Stimulated activated CD4-positive, alpha-beta T cell treated with anti-CD3 and anti-CD28 coated beads, Interleukin-4, amount 100 ng/mL, for 1 hour (primary cell): ENCODE data around the gene CCDC60.
"Not testable (repeated sequence)": the region's sequence is repeated elsewhere in the genome, so short reads cannot be mapped to it uniquely, and the experiment has no call there.

Experiments
- DNase-seq: peaks from one replicate; pipeline ENCODE4 v3.0.0-alpha.2; 2020

The CCDC60 gene

GRCh38 chr12:119338593-119339363, 4.2 kb downstream of the CCDC60 start:
- DNase-seq, result no peak

GRCh38 chr12:119340578-119340977, 6.0 kb downstream of the CCDC60 start:
- no peak for DNase-seq

- no peak for DNase-seq
Measured at GRCh38 chr12:119341020-119341419, 6.5 kb downstream of the CCDC60 start.

GRCh38 chr12:119341988-119342387, 7.5 kb downstream of the CCDC60 start:
- no peak for DNase-seq

- no peak for DNase-seq
Measured at GRCh38 chr12:119343130-119343529, 8.6 kb downstream of the CCDC60 start.

- no peak for DNase-seq
Measured at GRCh38 chr12:119354172-119354571, 19.6 kb downstream of the CCDC60 start.

- DNase-seq, result not testable (repeated sequence)
Measured at GRCh38 chr12:119360366-119360765, 25.8 kb downstream of the CCDC60 start.

- DNase-seq, result no peak
Measured at GRCh38 chr12:119363037-119363436, 28.5 kb downstream of the CCDC60 start.

- DNase-seq, result no peak
Measured at GRCh38 chr12:119363490-119363889, 29.0 kb downstream of the CCDC60 start.

- no peak for DNase-seq
Measured at GRCh38 chr12:119365451-119365850, 30.9 kb downstream of the CCDC60 start.

- no peak for DNase-seq
Measured at GRCh38 chr12:119366007-119366406, 31.5 kb downstream of the CCDC60 start.

- DNase-seq, result no peak
Measured at GRCh38 chr12:119369161-119369560, 34.6 kb downstream of the CCDC60 start.

- no peak for DNase-seq
Measured at GRCh38 chr12:119369907-119370546, 35.5 kb downstream of the CCDC60 start.

- DNase-seq, result no peak
Measured at GRCh38 chr12:119372540-119372939, 38.0 kb downstream of the CCDC60 start.

GRCh38 chr12:119373001-119373400, 38.5 kb downstream of the CCDC60 start:
- no peak for DNase-seq

GRCh38 chr12:119373666-119374065, 39.1 kb downstream of the CCDC60 start:
- DNase-seq, result no peak

- DNase-seq, result no peak
Measured at GRCh38 chr12:119374635-119375034, 40.1 kb downstream of the CCDC60 start.

- DNase-seq, result no peak
Measured at GRCh38 chr12:119375075-119375882, 40.8 kb downstream of the CCDC60 start.

GRCh38 chr12:119375883-119376190, 41.3 kb downstream of the CCDC60 start:
- DNase-seq, result no peak

- no peak for DNase-seq
Measured at GRCh38 chr12:119378903-119379302, 44.4 kb downstream of the CCDC60 start.

GRCh38 chr12:119381471-119382235, 47.1 kb downstream of the CCDC60 start:
- no peak for DNase-seq

GRCh38 chr12:119383206-119383605, 48.7 kb downstream of the CCDC60 start:
- no peak for DNase-seq

GRCh38 chr12:119384340-119384739, 49.8 kb downstream of the CCDC60 start:
- no peak for DNase-seq
